ENCODE data around the gene ZNFX1. TPM values are rescaled to one million over a fixed set of nuclear protein-coding genes. Genes with fewer than 3 reads are reported as not detected.

The ZNFX1 gene
- total and polyA plus RNA-seq, 9 of the 15 experiments (the other 6 are each of a cell fraction or from before 2014, with no cell fraction given): 3.8 to 13.8 (median 10.3) TPM

DNA sequence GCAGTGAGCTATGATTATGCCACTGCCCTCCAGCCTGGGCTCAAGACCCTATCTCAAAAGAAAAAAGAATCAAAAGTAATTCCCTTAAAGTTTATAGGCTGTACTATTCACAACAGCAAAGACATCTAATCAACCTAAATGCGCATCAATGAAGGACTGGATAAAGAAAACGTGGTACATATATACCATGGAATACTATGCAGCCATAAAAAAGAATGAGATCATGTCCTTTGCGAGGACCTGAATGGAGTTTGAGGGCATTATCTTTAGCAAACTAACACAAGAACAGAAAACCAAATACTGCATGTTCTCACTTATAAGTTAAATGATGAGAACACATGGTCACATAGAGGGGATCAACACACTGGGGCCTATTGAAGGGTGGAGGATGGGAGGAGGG lies 16.7 kb downstream of the ZNFX1 start:
- BruUV-seq (replicated peaks): no TSS peak
- DNase-seq (ENCODE audit: extremely low read depth in 1 of 4, low spot score in 3 of 4): no peak

DNA sequence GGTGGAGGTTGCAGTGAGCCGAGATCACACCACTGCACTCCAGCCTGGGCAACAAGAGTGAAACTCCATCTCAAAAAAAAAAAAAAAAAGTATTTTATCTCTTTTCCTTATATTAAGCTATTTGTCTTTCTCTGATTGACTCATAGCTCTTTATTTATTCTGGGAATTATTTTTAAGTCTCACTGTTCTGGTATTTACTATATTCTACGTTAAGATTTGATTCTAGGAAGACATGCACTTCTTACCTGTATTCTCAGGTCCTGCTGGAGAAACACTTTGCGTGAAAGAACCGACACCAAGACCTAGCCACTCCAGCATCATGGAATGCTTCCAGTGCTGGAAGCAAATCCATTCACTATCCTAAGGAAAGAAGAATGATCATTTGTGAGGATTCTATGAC lies 17.6 kb downstream of the ZNFX1 start:
- 89% methylated on average over 3 of the region's 4 CpGs for WGBS (ENCODE audit: insufficient coverage, low coverage, missing lambda C conversion rate)
- no peak overlapping the region; the same call in 2 of the 3 replicates for H3K27ac ChIP-seq (ENCODE audit: extremely low read depth, low read depth, low read length)
- H3K9ac ChIP-seq (ENCODE audit: insufficient read depth in 1 of 2, low read depth in 2 of 2, low read length in 2 of 2): no peak overlapping the region
- H2AFZ ChIP-seq (ENCODE audit: low read depth, low read length): no peak overlapping the region
- no peak for DNase-seq (ENCODE audit: extremely low read depth in 1 of 4, low spot score in 3 of 4)
- no peaks in the 10 kb centered on the region for H4K20me1 ChIP-seq (replicated peaks; ENCODE audit: control insufficient read depth, insufficient read depth, low read length)
- H3K4me1 ChIP-seq (replicated peaks in 1 of 2; ENCODE audit: control insufficient read depth in 2 of 2, insufficient read depth in 2 of 2, low read length in 2 of 2): no peaks in the 10 kb centered on the region
- peaks cover 2% of the 10 kb centered on the region for H3K9me1 ChIP-seq (ENCODE audit: control insufficient read depth, insufficient read depth, low read length)
- H3K27me3 ChIP-seq (ENCODE audit: control insufficient read depth in 2 of 2, insufficient read depth in 2 of 2, low read length in 2 of 2): no peaks in the 10 kb centered on the region
- no peak for ATAC-seq
- TF ChIP-seq, protein P1, sequence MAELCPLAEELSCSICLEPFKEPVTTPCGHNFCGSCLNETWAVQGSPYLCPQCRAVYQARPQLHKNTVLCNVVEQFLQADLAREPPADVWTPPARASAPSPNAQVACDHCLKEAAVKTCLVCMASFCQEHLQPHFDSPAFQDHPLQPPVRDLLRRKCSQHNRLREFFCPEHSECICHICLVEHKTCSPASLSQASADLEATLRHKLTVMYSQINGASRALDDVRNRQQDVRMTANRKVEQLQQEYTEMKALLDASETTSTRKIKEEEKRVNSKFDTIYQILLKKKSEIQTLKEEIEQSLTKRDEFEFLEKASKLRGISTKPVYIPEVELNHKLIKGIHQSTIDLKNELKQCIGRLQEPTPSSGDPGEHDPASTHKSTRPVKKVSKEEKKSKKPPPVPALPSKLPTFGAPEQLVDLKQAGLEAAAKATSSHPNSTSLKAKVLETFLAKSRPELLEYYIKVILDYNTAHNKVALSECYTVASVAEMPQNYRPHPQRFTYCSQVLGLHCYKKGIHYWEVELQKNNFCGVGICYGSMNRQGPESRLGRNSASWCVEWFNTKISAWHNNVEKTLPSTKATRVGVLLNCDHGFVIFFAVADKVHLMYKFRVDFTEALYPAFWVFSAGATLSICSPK (IDR thresholded peaks at IDR 0.05; ENCODE audit: borderline replicate concordance): no peak
- TF ChIP-seq SNIP1 (IDR thresholded peaks at IDR 0.05; ENCODE audit: low read depth) (no peak), MAFG (tag; conservative IDR thresholded peaks at IDR 0.05) (no peak), CTBP1 (IDR thresholded peaks at IDR 0.05; ENCODE audit: borderline replicate concordance) (no peak), ZNF347 (CRISPR knock-in tag; IDR thresholded peaks at IDR 0.05; ENCODE audit: low read depth) (no peak), NR3C1 (CRISPR knock-in tag; IDR thresholded peaks at IDR 0.05) (no peak), GTF2E2 (tag; IDR thresholded peaks at IDR 0.05) (no peak), POLR3A (IDR thresholded peaks at IDR 0.05; ENCODE audit: borderline replicate concordance, extremely low read depth, insufficient read depth, insufficient read length) (no peak)
- TF ChIP-seq, protein P2, sequence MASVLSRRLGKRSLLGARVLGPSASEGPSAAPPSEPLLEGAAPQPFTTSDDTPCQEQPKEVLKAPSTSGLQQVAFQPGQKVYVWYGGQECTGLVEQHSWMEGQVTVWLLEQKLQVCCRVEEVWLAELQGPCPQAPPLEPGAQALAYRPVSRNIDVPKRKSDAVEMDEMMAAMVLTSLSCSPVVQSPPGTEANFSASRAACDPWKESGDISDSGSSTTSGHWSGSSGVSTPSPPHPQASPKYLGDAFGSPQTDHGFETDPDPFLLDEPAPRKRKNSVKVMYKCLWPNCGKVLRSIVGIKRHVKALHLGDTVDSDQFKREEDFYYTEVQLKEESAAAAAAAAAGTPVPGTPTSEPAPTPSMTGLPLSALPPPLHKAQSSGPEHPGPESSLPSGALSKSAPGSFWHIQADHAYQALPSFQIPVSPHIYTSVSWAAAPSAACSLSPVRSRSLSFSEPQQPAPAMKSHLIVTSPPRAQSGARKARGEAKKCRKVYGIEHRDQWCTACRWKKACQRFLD (CRISPR knock-in tag; IDR thresholded peaks at IDR 0.05): no peak
- no peak overlapping the region for H3K4me3 ChIP-seq
- in situ Hi-C loops (cut with MboI) (no loop called here), intact Hi-C loops (cut with micrococcal nuclease) (no loop called here)
- BruUV-seq (replicated peaks): no TSS peak
- ChIA-PET CTCF (ENCODE audit: low intra/inter-chr PET ratio) (no interaction called here), POLR2A (interaction anchor here (2.2 kb wide), 1 partner anchor 14 kb away, joined by 7 read pairs; no protein-coding TSS in a partner anchor)
- no peaks in the 10 kb centered on the region for H3K9me3 ChIP-seq (replicated peaks; ENCODE audit: control insufficient read depth, insufficient read depth, low read depth, low read length)
- H3K36me3 ChIP-seq (ENCODE audit: control insufficient read depth, insufficient read depth, low read length): peaks cover 82% of the 10 kb centered on the region
- FAIRE-seq: no peak
- H3K4me2 ChIP-seq (ENCODE audit: insufficient read depth, low read length): no peak overlapping the region
- no peaks in the 10 kb centered on the region for H3K79me2 ChIP-seq (ENCODE audit: control insufficient read depth, insufficient read depth, low read length)

More for the DNA sequence above, 16.7 kb downstream of the ZNFX1 start:
- Histone ChIP-seq H3K9me3 (replicated peaks; ENCODE audit: control insufficient read depth, insufficient read depth, low read depth, low read length) (no peaks in the 10 kb centered on the region), H3K4me2 (ENCODE audit: insufficient read depth, low read length) (no peak overlapping the region), H3K27ac (ENCODE audit: extremely low read depth, low read depth, low read length) (no peak overlapping the region), H2AFZ (ENCODE audit: low read depth, low read length) (no peak overlapping the region), H3K36me3 (ENCODE audit: control insufficient read depth, insufficient read depth, low read length) (peaks cover 80% of the 10 kb centered on the region), H3K4me1 (replicated peaks in 1 of 2; ENCODE audit: control insufficient read depth in 2 of 2, insufficient read depth in 2 of 2, low read length in 2 of 2) (no peaks in the 10 kb centered on the region), H3K79me2 (ENCODE audit: control insufficient read depth, insufficient read depth, low read length) (peaks cover 8% of the 10 kb centered on the region; the same call in 2 of the 3 replicates), H4K20me1 (replicated peaks; ENCODE audit: control insufficient read depth, insufficient read depth, low read length) (no peaks in the 10 kb centered on the region), H3K9ac (ENCODE audit: insufficient read depth in 1 of 2, low read depth in 2 of 2, low read length in 2 of 2) (no peak overlapping the region), H3K27me3 (ENCODE audit: control insufficient read depth in 2 of 2, insufficient read depth in 2 of 2, low read length in 2 of 2) (no peaks in the 10 kb centered on the region), H3K4me3 (no peak overlapping the region), H3K9me1 (ENCODE audit: control insufficient read depth, insufficient read depth, low read length) (peaks cover 2% of the 10 kb centered on the region)
- no peak for FAIRE-seq
- in situ Hi-C loops (cut with MboI): no loop called here
- POLR2A ChIA-PET: interaction anchor here (2.2 kb wide), 1 partner anchor 15 kb away, joined by 7 read pairs; no protein-coding TSS in a partner anchor
- TF ChIP-seq KLF16 (IDR thresholded peaks at IDR 0.05): no peak
- peak; percentile 59 for TF ChIP-seq RBM25 (IDR thresholded peaks at IDR 0.05; ENCODE audit: low read depth, low read length, severe bottlenecking)
- TF ChIP-seq ZNF146 (CRISPR knock-in tag; IDR thresholded peaks at IDR 0.05; ENCODE audit: unreplicated experiment): peak; percentile 64
- CTCF ChIA-PET (ENCODE audit: low intra/inter-chr PET ratio): no interaction called here
- 93% methylated on average over 3 of the region's 3 CpGs for WGBS (ENCODE audit: insufficient coverage, low coverage, missing lambda C conversion rate)
- intact Hi-C loops (cut with micrococcal nuclease): no loop called here
- ATAC-seq: no peak
